GM21515 (cell line): ENCODE measurements around the gene BIRC3.

ENCODE experiments used
- ATAC-seq: cut with Tn5 transposase; IDR thresholded peaks from one replicate; pipeline ENCODE4 v1.9.1; 2021; ENCODE audit not compliant: unreplicated experiment

The BIRC3 gene

GRCh38 chr11:102322560-102322959, 5.3 kb downstream of the BIRC3 start:
- no peak for ATAC-seq

DNA sequence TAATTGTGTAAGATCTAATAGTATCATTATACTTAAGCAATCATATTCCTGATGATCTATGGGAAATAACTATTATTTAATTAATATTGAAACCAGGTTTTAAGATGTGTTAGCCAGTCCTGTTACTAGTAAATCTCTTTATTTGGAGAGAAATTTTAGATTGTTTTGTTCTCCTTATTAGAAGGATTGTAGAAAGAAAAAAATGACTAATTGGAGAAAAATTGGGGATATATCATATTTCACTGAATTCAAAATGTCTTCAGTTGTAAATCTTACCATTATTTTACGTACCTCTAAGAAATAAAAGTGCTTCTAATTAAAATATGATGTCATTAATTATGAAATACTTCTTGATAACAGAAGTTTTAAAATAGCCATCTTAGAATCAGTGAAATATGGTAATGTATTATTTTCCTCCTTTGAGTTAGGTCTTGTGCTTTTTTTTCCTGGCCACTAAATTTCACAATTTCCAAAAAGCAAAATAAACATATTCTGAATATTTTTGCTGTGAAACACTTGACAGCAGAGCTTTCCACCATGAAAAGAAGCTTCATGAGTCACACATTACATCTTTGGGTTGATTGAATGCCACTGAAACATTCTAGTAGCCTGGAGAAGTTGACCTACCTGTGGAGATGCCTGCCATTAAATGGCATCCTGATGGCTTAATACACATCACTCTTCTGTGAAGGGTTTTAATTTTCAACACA, 6.4 kb downstream of the BIRC3 start:
- ATAC-seq, result no peak

- ATAC-seq, result no peak
Measured at GRCh38 chr11:102325088-102325487, 7.8 kb downstream of the BIRC3 start.

- ATAC-seq, result no peak
Measured at GRCh38 chr11:102328748-102329147, 11.5 kb downstream of the BIRC3 start.

DNA sequence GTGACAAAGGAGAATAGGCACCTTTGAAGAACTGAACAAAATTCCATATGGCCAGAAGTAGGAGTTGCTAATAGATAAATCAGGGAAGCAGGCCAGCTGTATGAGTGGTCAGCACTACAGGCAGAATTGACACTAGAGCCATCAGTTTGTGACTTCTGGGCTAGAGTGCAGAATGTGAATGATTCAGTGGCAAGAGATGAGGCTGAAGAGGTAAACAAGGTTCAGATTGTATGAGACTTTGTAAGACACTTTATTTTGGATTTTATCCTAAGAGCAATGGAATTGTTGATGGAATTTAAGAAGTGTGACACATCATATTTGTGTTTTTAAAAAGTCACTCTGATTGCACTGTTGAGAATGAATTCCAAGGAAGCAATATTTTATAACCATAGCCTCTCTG, 12.9 kb downstream of the BIRC3 start:
- no peak for ATAC-seq

GRCh38 chr11:102331341-102331740, 14.1 kb downstream of the BIRC3 start:
- no peak for ATAC-seq

DNA sequence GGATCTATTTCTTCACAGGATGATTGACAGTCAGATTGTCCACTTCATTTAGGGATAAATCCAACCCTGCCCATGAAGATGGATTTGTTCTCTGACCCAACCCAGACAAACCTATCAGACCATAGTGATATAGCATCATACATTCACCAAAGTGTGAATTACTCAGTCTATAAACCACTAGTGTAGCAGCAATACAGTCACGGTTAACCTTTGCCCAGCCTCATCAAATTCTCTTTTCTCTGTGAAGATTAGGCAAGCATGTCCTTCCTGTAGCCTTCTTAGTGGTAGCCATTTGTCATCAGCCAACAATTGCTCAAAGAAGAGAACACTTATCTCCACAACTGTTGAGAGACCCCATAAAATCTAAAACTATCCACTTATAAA, 15.3 kb downstream of the BIRC3 start:
- no peak for ATAC-seq

- ATAC-seq, result no peak
Measured at GRCh38 chr11:102338479-102339010, 21.3 kb downstream of the BIRC3 start.

GRCh38 chr11:102341311-102341710, 24.0 kb downstream of the BIRC3 start:
- peak; percentile 10 for ATAC-seq

- ATAC-seq, result peak; percentile 44
Measured at GRCh38 chr11:102341844-102342318, 24.6 kb downstream of the BIRC3 start.

DNA sequence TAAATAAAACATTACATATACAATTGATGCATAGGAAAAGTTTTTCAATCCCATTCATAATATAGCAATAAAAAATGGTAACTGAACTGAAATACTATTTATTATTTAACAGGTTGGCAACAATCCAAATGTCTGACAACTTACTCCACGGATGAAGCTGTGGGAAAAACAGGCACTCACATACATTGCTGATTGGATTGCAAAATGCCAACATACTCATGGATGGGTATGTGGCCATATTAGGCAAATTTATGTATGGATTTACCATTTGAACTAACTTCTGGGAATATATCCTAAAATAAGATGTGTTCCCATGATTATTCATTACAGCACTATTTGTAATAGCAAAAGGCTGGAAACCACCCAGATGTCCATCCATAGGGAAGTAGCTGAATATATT, 26.5 kb downstream of the BIRC3 start:
- ATAC-seq, result no peak

- ATAC-seq, result no peak
Measured at GRCh38 chr11:102345904-102346303, 28.6 kb downstream of the BIRC3 start.

DNA sequence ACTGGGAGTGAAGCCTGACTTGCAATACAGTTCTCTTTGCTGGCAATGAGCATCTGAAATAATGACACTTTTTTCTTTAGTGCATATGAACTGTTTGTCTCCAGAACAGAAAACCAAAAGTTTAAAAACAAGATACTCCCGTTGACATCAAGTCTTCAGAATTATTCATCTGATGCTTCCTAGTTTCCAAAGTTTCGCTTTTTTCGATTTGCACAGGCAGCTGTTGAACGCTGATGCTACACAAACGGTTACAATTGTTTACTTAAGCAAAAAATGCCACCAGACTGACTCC, 29.1 kb downstream of the BIRC3 start:
- ATAC-seq, result no peak

DNA sequence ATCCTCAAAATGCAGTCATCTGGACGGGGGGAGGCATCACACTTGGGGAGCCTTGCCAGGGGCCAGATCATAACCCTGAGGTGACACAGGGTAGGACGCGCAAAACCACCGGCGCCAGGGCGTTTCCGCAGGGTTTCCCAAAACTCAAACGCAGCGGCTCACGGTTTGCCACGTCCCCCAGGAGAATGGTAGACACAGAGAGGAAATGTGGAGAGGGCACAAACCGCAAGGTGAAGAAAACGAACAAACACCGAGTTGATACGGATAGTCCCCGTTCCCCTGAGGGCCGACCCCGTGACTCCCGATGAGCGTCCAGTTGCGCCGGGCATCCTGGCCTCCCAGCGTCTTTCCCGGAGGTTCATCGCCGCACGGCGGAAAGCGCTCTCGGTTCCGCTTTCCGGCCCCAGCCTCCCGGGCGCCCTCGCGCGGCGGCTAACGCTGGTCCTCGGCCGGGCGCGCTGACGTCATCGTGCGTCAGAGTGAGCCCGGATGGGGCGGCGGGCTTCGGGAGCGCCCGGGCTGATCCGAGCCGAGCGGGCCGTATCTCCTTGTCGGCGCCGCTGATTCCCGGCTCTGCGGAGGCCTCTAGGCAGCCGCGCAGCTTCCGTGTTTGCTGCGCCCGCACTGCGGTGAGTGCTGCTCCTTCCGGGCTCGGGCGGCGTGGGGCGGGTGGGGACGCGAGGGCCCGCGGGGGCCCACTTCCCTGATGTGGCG, 29.6 kb downstream of the BIRC3 start, which contains the start of gene BIRC2:
Gene BIRC2, plus strand, starts transcription at position 467 of the 714 bp plus-strand sequence. CDS start 2,641 bp downstream, outside the sequence.
- ATAC-seq, result peak; percentile 93

DNA sequence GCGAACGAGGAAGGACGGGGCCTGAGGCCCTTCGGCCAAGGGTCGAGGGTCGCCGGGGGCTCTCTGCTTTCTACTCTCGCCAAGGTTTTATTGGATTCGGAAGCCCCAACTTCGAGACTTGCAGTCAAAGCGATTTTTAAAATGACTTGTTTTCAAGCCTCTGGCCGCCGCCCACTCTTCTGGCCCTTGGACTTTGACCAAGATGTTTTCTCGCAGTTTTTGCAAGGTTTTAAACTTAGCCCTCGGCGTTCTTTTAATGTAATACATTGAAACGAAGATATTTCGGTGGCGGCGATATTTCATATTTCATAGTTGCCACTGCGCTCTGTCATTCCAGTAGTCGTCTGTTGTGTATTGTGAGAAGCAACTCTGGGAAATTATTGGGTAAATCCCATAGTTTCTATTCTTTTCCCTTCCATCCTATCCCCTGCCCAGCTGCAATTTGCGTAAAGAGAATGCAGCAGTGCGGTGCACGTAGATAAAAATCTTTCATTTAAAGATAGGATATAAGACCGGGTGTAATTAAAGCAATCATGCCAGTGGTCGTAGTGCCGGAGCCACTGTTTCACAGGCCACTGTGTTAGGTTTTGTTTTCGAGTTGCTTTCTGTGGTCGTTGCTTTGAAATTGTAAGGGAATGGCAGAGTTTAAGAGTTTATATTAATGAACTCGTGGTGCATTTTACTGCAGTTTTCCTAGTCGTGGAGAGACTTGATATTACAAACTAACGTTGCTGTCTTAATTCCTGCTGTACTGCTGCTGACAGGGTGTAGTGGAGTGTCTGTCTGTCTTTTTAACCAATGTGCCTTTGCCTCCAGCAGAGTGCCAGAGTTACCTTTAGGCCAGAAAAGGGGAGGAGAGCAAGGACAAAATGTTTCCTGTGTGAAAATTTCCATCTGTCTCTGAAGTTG, 30.4 kb downstream of the BIRC3 start:
- ATAC-seq, result peak; percentile 28

DNA sequence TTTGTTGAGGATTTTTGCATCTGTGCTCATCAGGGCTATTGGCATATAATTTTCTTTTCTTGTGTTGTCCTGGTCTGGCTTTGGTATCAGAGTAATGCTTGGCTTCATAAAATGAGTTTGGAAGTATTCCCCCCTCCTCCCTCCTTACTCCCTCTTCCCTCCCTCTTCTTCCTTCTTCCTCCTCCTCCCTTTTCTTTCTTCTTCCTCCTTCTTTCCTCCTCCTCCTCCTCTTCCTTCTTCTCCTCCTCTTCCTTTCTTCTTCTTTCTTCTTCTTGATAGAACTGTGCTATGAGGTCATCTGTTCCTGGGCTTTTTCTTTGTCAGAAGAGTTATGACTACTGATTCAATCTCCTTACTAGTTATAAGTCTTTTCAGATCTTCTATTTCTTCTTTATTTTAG, 39.8 kb downstream of the BIRC3 start:
- no peak for ATAC-seq

DNA sequence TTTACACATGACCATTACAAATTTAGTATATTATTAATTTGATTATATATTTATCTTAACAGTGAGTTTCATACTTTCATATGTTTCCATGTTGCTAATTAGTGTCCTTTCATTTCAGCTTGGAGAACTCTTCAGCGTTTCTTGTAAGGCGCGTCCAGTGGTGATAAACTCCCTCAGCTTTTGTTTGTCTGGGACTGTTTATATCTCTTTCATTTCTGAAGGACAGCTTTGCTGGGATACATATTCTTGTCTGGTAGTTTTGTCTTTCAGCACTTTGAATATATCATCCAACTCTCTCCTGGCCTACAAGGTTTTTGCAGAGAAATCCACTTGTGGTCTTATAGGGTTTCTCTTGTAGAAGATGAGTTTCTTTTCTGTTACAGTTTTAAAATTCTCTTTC, 42.1 kb downstream of the BIRC3 start:
- ATAC-seq, result no peak

- no peak for ATAC-seq
Measured at GRCh38 chr11:102360681-102361080, 43.4 kb downstream of the BIRC3 start.

DNA sequence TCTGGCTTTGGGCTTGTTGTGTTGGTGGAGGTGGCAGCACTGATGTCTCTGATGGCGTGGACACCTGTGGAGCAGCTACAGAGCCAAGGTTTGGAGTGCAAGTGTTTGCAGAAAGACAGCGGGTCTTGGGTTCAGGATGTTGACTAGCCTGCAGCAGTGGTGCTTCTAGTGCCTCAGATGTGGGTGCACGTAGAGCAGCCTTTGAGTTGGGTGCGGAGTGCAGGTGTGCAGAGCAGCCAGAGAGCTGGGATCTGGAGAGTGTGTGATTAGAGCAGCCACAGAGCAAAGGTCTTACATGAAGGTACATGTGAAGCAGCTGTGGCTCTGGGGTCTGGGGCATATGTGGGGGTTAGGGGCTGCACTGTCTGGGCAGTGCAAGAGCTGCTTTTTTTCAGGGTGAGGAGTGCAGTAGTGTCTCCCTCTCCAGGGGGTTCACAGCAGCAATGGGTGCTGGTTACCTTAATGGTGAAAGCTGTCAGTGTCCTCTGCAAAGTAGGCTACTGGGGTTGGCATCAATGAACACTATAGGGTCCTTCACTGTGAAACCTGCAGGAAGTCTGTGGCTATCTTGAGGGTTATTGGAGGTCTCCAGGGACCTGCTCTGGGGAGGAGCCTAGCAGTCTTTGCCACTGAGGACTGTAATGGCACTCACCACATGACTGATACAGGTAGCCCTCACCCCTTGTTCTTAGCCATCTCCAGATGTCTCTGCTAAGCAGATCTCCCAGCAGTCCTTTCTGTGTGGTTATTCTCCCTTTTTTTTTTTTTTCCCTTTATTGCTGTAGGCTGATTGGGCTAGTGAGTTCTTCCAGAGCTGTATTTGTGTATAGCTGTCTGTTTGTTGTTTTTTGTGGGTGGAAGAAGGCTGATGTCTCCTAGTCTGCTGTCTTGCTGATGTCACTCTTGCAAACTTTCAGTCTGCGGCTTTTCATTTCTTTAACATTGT, 44.1 kb downstream of the BIRC3 start:
- peak; percentile 80 for ATAC-seq

- no peak for ATAC-seq
Measured at GRCh38 chr11:102364991-102365390, 47.7 kb downstream of the BIRC3 start.
